NCI-H1105 treated with DMSO at 0.1 percent for 48 hours (cell line): Measurements from ENCODE around the gene DTD1.

ENCODE experiments used
- DNase-seq: peaks from one replicate; lab custom pipeline; 2025; lab: John Stamatoyannopoulos, UW

Gene DTD1

GRCh38 chr20:18615020-18615650, 27.3 kb downstream of the DTD1 start:
- DNase-seq, result no peak

- no peak for DNase-seq
Observed at GRCh38 chr20:18621004-18621403, 33.1 kb downstream of the DTD1 start.

GRCh38 chr20:18623156-18623910, 35.5 kb downstream of the DTD1 start:
- no peak for DNase-seq

GRCh38 chr20:18624948-18625347, 37.1 kb downstream of the DTD1 start:
- DNase-seq, result no peak

GRCh38 chr20:18625907-18626655, 38.2 kb downstream of the DTD1 start:
- no peak for DNase-seq

GRCh38 chr20:18628330-18628920, 40.6 kb downstream of the DTD1 start:
- peak; percentile 32 for DNase-seq

- peak; percentile 84 for DNase-seq
Observed at GRCh38 chr20:18632196-18632789, 44.4 kb downstream of the DTD1 start.

- DNase-seq, result no peak
Observed at GRCh38 chr20:18633411-18633810, 45.6 kb downstream of the DTD1 start.

- DNase-seq, result no peak
Observed at GRCh38 chr20:18634501-18634900, 46.6 kb downstream of the DTD1 start.

- DNase-seq, result no peak
Observed at GRCh38 chr20:18635380-18635779, 47.5 kb downstream of the DTD1 start.

GRCh38 chr20:18637224-18637623, 49.4 kb downstream of the DTD1 start:
- DNase-seq, result no peak

GRCh38 chr20:18638768-18639167, 50.9 kb downstream of the DTD1 start:
- no peak for DNase-seq

GRCh38 chr20:18639501-18639979, 51.7 kb downstream of the DTD1 start:
- no peak for DNase-seq

- no peak for DNase-seq
Observed at GRCh38 chr20:18645196-18645745, 57.4 kb downstream of the DTD1 start.

GRCh38 chr20:18645851-18646250, 58.0 kb downstream of the DTD1 start:
- no peak for DNase-seq

GRCh38 chr20:18647777-18648176, 59.9 kb downstream of the DTD1 start:
- DNase-seq, result no peak

GRCh38 chr20:18650224-18650623, 62.4 kb downstream of the DTD1 start:
- no peak for DNase-seq

- no peak for DNase-seq
Observed at GRCh38 chr20:18653736-18654447, 66.0 kb downstream of the DTD1 start.

GRCh38 chr20:18654448-18654773, 66.6 kb downstream of the DTD1 start:
- no peak for DNase-seq

GRCh38 chr20:18657575-18657974, 69.7 kb downstream of the DTD1 start:
- no peak for DNase-seq
